Astrocyte of the spinal cord (primary cell): ENCODE data around the gene MALAT1.

Experiments
- DNase-seq: peaks from one replicate; pipeline ENCODE4 v3.0.0; 2011; ENCODE audit warnings: low read depth, low spot score
- H3K4me3 ChIP-seq: 2 replicates; pipeline ENCODE4 v1.5.1; 2011; ENCODE audit warnings: low read depth, mild to moderate bottlenecking, low read length, moderate library complexity
- in situ Hi-C: cut with HindIII; loops from 2 replicates; pipeline ENCODE4 v1.10.0; 2017; ENCODE audit warnings: low sequenced_read_pairs
- TF ChIP-seq, protein P1 (sequence below): IDR thresholded peaks from 2 replicates; pipeline ENCODE4 v1.5.1; 2012; ENCODE audit warnings: low read depth, mild to moderate bottlenecking, low read length, inconsistent platforms

The MALAT1 gene

DNA sequence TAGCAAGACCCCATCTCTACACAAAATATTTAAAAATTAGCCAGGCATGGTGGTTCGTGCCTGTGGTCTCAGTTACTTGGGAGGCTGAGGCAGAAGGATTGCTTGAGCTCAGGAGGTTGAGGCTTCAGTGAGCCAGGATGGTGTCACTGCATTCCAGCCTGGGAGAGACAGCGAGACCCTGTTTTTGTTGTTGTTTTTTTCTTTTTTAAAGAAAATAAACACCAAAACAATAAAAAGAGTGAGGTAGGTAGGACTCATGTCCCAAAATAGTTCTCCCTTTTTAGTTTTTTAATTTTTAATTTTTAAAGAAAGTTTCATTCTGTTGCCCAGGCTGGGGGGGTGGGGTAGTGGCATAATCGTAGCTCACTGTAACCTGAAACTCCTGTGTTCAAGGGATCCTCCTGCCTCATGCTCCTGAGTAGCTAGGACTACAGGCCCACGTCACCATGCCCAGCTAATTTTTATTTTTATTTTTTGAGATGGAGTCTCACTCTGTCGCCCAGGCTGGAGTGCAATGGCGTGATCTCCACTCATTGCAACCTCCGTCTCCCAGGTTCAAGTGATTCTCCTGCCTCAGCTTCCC is 25.5 kb upstream of the MALAT1 start:
- no peak overlapping the region for H3K4me3 ChIP-seq
- DNase-seq: peak; percentile 40
- TF ChIP-seq, protein P1, sequence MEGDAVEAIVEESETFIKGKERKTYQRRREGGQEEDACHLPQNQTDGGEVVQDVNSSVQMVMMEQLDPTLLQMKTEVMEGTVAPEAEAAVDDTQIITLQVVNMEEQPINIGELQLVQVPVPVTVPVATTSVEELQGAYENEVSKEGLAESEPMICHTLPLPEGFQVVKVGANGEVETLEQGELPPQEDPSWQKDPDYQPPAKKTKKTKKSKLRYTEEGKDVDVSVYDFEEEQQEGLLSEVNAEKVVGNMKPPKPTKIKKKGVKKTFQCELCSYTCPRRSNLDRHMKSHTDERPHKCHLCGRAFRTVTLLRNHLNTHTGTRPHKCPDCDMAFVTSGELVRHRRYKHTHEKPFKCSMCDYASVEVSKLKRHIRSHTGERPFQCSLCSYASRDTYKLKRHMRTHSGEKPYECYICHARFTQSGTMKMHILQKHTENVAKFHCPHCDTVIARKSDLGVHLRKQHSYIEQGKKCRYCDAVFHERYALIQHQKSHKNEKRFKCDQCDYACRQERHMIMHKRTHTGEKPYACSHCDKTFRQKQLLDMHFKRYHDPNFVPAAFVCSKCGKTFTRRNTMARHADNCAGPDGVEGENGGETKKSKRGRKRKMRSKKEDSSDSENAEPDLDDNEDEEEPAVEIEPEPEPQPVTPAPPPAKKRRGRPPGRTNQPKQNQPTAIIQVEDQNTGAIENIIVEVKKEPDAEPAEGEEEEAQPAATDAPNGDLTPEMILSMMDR: no peak
- in situ Hi-C loops: no loop called here

DNA sequence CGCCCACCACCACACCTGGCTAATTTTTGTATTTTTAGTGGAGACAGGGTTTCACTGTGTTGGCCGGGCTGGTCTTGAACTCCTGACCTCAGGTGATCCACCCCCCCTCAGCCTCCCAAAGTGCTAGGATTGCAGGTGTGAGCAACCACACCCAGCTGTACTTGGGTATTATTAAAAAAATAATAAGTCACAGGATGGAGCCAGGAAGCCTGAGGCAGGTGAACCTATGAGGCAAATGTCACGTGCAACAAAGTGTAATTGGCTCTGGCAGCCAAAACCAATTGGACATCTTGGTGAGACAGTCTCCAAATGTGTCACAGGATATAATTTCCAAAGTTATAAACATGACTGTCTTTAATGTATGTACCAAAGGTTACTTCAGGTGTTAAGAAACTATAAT is 24.0 kb upstream of the MALAT1 start:
- in situ Hi-C loops: no loop called here
- TF ChIP-seq, protein P1: no peak
- no peak overlapping the region for H3K4me3 ChIP-seq
- DNase-seq: no peak

DNA sequence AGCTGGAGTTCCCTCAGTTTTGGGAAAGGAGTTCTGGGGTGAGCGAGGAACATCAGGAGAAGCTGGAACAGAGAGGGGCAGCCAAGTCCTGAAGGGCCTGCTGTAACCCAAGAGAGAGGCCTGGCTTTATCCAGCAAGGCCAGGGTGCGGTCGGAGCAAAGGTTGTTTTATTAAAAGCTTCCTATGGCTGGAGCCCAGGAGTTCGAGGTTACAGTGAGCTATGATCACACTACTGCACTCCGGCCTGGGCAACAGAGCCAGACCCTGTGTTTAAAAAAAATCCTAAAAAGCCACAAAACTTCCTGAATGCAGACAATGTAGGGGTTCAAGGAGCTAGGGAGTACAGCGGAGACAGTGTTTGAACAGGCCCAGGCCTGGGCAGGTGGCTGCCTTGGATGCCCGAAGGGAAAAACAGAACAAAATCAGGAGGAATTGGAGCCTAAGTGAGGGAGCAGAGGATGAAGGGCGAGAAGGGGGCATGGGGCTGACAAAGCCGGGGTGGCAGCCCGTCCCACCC is 22.2 kb upstream of the MALAT1 start:
- in situ Hi-C loops: no loop called here
- H3K4me3 ChIP-seq: peak overlapping the region; percentile 65
- TF ChIP-seq, protein P1: no peak
- DNase-seq: peak; percentile 38

DNA sequence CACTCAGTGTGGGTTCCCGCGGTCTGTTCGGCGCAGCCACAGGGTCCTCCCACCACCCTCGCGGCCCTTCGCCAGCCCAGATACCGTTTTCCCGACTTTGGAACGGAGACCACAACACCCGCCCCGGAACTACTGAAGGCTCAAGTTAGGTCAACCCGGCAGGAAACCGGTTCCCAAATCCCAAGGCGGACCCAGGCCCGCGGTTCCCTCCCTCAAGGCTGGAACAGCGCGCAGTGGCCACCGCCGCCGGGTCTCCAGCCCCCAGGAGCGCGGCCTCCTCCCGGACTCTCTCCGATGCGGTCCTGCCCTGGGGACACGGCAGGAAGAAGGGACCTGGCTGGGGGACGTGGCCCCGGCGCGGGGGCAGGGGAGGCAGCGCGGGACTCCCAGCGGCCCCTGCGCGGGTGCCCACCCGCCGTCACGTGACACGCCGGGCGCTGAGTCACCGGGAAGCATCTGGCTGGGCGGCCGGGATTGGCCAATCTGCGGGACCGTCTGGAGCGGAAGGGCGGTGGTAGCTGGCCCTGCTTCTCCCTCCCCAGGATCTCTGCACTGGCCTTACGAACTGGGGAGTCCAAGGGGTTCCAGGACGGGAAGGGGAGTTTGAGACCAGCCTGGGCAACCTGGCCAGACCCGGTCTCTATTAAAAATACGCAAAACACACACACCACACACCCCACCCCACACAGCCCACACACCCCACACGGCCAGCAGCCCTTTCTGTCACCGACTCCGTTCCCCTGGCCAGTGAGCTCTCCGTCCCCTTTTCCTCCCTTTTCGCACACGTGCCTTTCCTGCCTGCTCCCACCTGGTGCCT is 21.5 kb upstream of the MALAT1 start:
- peak overlapping the region; percentile 65 for H3K4me3 ChIP-seq
- TF ChIP-seq, protein P1: no peak
- DNase-seq: peak; percentile 96
- in situ Hi-C loops: no loop called here

DNA sequence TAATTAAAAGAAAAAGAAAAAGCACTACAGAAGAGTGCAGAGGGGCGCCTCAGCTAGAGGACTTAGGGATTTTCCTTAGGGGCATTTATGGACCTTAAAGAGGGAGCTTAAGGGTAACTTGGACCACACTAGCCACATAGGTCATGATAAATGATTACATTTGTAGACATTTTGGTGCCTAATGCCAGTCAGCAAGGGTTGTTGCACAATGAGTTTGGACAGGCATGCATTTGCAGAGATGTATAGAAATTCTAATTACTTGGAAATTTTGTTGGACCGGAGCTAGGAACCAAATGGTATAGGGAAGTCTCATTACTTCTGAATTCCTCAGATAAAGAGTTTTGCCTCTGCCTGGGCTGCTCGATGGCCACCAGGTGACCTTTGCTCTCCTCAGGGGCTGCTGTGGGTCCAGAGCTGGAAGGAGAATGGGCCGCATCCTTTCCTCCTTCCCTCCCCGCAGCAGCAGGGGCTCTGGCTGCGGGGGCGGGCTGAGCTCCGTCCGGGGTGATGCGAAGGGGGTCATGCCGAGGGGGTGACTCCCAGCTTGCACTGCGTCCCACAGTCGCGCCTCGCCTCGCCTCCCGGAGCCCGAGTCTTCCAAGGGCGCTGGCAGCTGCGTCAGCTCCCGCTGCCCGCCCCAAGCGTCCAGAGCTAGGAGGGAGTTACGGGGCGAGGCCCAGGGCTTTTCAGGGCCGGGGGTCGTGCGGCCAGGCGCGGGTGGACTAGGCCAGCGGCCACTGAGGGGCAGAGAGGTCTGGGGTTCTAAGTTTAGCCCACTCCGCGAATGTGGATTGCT is 20.3 kb upstream of the MALAT1 start:
- peak; percentile 61 for DNase-seq
- peak overlapping the region; percentile 2 for H3K4me3 ChIP-seq
- in situ Hi-C loops: no loop called here
- TF ChIP-seq, protein P1: no peak
